BLaER1 treated with 17β-estradiol and CSF1 and Interleukin-3, amounts not matched to agents 10 nM and 100 nM (cell line): Measurements from ENCODE around the gene TPSB2.
A peak's percentile ranks its signal among the peaks of the same experiment; 100 is the strongest.
"Not testable (repeated sequence)": the region's sequence is repeated elsewhere in the genome, so short reads cannot be mapped to it uniquely, and the experiment has no call there.

ENCODE experiments used
- H3K27ac ChIP-seq, 11 experiments: shearing (Covaris generic); formaldehyde crosslinking; 2 replicates each; pipeline ENCODE4 v1.8.1; 2022
- H3K27me3 ChIP-seq, 11 experiments: shearing (Covaris generic); formaldehyde crosslinking; 2 replicates each; pipeline ENCODE4 v1.8.1; 2022
- H3K36me3 ChIP-seq, 11 experiments: shearing (Covaris generic); formaldehyde crosslinking; 2 replicates each; pipeline ENCODE4 v1.8.1; 2022
- H3K4me1 ChIP-seq, 10 experiments: shearing (Covaris generic); formaldehyde crosslinking; 2 replicates each; pipeline ENCODE4 v1.8.1; 2022
- H3K4me2 ChIP-seq, 11 experiments: shearing (Covaris generic); formaldehyde crosslinking; 2 replicates each; pipeline ENCODE4 v1.8.1; 2022
- H3K4me3 ChIP-seq, 10 experiments: shearing (Covaris generic); formaldehyde crosslinking; 2 replicates each; pipeline ENCODE4 v1.8.1; 2022
- H3K9ac ChIP-seq, 11 experiments: shearing (Covaris generic); formaldehyde crosslinking; 2 replicates each; pipeline ENCODE4 v1.8.1; 2022
- H3K9me3 ChIP-seq, 11 experiments: shearing (Covaris generic); formaldehyde crosslinking; replicated peaks in 1 of 11; 2 replicates each; pipeline ENCODE4 v1.8.1; 2022
- H4K20me1 ChIP-seq, 11 experiments: shearing (Covaris generic); formaldehyde crosslinking; 2 replicates each; pipeline ENCODE4 v1.8.1; 2022
- Cebpa-rat ChIP-seq, 11 experiments: shearing (Covaris generic); IDR thresholded peaks; 2 replicates each; pipeline ENCODE4 v1.8.1; 2022

The TPSB2 gene

DNA sequence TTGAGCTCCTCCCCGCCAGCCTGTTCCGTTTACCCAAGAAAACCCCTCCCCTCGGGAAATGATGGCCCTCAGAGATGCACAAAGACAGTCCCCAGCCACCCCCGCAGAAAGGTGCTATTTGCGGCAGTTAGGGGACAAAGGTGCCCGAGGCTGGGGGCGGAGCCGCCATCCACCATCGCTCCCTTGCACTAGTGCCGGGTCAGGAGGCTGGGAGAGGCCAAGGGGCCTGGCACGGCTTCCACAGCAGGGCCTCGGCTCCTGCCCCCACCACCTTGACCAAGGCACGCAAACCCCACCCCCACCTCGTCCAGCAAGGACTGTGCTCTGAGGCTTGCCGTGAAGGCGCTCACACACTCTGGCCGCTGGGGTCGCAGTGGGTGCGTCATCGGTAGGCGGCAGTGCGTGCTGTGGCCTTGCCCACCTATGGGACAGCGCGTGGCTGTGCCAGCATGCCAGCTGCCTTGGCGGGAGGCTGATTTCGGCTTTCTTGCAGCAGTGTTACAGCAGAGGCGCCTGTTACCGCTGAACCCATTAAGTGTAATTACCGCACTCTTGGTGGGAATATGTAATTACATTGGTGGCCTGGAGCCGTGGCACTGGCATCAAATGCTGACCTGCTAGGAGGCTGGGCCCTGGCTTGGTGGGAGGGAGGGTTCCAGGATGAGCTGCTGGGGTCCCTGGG lies 36.7 kb downstream of the TPSB2 start:
- Histone ChIP-seq H3K27ac (no peak overlapping the region), H3K4me1 (peaks cover 0 to 60% (median 30%) of the 10 kb centered on the region in 10 experiments; a peak in 17 of 20 replicates), H3K4me2 (peak overlapping the region in 5 of 11 experiments; percentile 6 to 31 (median 29); a peak in 6 of 22 replicates), H3K36me3 (no peaks in the 10 kb centered on the region), H3K9me3 (no peaks in the 10 kb centered on the region), H3K9ac (no peak overlapping the region), H4K20me1 (peaks cover 0 to 96% (median 85%) of the 10 kb centered on the region in 11 experiments; a peak in 20 of 22 replicates), H3K27me3 (0 out of 22 replicates have a peak, but pooled peaks cover 0 to 4% (median 0%) of the 10 kb centered on the region in 11 experiments), H3K4me3 (no peak overlapping the region)
- no peak for TF ChIP-seq Cebpa-rat (IDR thresholded peaks at IDR 0.05)

DNA sequence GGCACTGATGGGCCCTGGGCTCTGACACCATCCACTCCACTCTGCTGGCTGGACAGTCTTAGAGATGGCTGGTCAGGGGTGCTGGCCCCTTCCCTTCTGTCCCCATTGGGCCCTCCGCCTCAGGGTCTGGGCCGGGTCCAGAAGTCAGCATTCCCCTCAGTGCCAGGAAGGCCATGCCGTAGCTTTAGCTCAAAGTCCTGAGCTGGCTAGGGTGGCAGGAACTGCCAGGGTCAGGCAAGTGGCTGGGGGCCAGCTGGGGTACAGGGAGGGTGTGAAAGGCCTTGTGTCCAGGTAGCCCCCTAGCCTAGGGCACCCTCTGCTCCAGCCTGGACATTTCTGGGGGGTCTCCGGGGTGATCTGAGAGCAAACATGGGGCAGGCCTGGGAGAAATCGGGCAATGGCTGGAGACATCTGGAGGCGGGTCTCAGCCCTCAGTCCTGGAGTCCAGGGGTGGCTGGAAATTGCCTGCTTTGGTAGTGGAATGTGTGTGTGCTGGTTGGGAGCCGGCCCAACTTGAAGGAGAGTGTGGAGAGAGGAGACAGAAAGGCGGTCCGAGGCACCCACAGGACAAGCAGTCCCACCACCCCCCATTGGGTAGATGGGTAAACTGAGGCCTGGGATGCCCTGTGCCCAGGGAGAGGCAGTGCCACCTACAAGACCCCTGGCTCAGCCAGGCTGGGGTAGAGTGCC lies 37.5 kb downstream of the TPSB2 start:
- H3K27me3 ChIP-seq: peaks cover 0 to 6% (median 0%) of the 10 kb centered on the region in 11 experiments; a peak in 2 of 22 replicates
- no peak for TF ChIP-seq Cebpa-rat (IDR thresholded peaks at IDR 0.05)
- H4K20me1 ChIP-seq: peaks cover 0 to 96% (median 85%) of the 10 kb centered on the region in 11 experiments; a peak in 20 of 22 replicates
- no peaks in the 10 kb centered on the region for H3K36me3 ChIP-seq
- H3K4me3 ChIP-seq: no peak overlapping the region
- H3K27ac ChIP-seq: no peak overlapping the region
- peak overlapping the region in 4 of 11 experiments; percentile 24 to 31 (median 30); a peak in 5 of 22 replicates for H3K4me2 ChIP-seq
- no peak overlapping the region for H3K9ac ChIP-seq
- peaks cover 0 to 68% (median 33%) of the 10 kb centered on the region in 10 experiments; a peak in 17 of 20 replicates for H3K4me1 ChIP-seq
- H3K9me3 ChIP-seq: no peaks in the 10 kb centered on the region

DNA sequence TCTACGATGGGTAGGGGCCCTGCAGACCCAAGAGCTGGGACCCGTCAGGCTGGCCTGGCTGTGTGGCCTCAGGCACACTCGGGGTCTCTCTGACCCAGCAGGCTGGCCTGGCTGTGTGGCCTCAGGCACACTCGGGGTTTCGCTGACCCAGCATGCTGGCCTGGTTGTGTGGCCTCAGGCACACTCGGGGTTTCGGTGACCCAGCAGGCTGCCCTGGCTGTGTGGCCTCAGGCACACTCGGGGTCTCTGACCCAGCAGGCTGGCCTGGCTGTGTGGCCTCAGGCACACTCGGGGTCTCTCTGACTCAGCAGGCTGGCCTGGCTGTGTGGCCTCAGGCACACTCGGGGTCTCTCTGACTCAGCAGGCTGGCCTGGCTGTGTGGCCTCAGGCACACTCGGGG lies 39.2 kb downstream of the TPSB2 start:
- not testable (repeated sequence) for H3K36me3 ChIP-seq, H3K27ac ChIP-seq, H3K9me3 ChIP-seq, H3K27me3 ChIP-seq, H3K4me3 ChIP-seq, H3K9ac ChIP-seq
- Histone ChIP-seq H3K4me1 (peaks cover 0 to 64% (median 37%) of the 10 kb centered on the region in 10 experiments; a peak in 16 of 20 replicates), H4K20me1 (peaks cover 0 to 94% (median 83%) of the 10 kb centered on the region in 11 experiments; a peak in 20 of 22 replicates), H3K4me2 (peak overlapping the region in 2 of 11 experiments; percentile 7 to 18; a peak in 1 of 22 replicates)

DNA sequence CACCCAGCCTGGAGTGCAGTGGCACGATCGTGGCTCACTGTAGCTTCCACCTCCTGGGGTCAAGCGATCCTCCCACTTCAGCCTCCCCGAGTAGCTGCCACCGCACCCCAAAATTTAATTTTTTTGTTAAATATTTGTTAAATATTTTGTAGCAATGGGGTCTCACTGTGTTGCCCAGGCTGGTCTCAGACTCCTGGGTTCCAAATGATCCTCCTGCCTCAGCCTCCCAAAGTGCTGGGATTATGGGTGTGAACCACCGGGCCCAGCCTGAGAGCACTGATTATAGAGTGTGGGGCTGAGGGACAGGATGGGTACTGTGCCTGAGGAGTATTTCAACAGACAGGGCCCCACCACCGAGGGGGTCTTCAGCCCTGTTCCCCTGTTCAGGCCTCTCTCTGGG lies 40.5 kb downstream of the TPSB2 start:
- TF ChIP-seq Cebpa-rat (IDR thresholded peaks at IDR 0.05): no peak
- peaks cover 0 to 93% (median 78%) of the 10 kb centered on the region in 11 experiments; a peak in 20 of 22 replicates for H4K20me1 ChIP-seq
- H3K36me3 ChIP-seq: no peaks in the 10 kb centered on the region
- H3K4me3 ChIP-seq: no peak overlapping the region
- no peaks in the 10 kb centered on the region for H3K9me3 ChIP-seq
- peaks cover 0 to 9% (median 0%) of the 10 kb centered on the region in 11 experiments; a peak in 2 of 22 replicates for H3K27me3 ChIP-seq
- H3K4me2 ChIP-seq: peak overlapping the region in 7 of 11 experiments; percentile 40 to 70 (median 62); a peak in 14 of 22 replicates
- H3K4me1 ChIP-seq: peaks cover 0 to 64% (median 38%) of the 10 kb centered on the region in 10 experiments; a peak in 16 of 20 replicates
- H3K27ac ChIP-seq: no peak overlapping the region
- no peak overlapping the region for H3K9ac ChIP-seq

DNA sequence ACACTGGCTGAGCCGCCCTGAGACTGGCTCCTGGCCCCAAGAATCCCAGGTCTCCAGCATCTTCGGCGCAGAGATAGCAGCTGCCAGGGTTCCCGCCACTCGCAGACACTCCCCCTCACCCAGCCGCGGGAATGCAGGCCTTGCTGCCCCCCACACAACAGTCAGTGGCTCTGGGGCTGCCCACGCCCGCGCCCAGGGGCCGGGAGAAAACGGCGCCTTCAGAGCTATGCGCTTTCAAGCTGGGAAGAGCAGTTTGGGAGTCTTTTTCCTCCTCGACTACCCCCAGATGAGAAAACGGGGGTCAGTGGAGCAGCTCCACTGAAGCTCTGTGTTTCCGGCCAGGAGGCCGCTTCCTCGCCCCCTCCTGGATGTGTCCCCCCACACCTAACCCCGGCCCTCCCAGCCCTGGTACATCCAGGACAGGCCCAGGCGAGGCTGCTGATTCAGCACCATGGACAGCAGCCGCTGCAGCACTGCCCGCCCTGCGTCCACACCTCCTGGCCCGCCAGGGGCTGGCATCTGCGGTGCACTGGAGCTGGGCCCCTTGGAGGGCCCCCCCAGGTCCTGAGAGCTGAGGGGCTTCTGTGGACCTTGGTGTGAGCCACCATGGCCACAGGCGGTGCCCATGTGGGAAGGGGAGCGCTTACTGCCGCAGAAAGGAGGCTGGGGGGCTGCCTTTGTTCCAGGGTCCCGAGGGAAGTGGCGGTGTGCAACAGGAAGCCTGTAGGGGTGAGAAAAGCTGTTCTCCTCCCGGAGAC lies 41.4 kb downstream of the TPSB2 start:
- H3K4me3 ChIP-seq: no peak overlapping the region
- H3K9me3 ChIP-seq: no peaks in the 10 kb centered on the region
- no peaks in the 10 kb centered on the region for H3K36me3 ChIP-seq
- no peak overlapping the region for H3K27ac ChIP-seq
- peaks cover 0 to 9% (median 0%) of the 10 kb centered on the region in 11 experiments; a peak in 4 of 22 replicates for H3K27me3 ChIP-seq
- TF ChIP-seq Cebpa-rat (IDR thresholded peaks at IDR 0.05): no peak
- peaks cover 7 to 68% (median 45%) of the 10 kb centered on the region in 10 experiments for H3K4me1 ChIP-seq
- peaks cover 0 to 93% (median 78%) of the 10 kb centered on the region in 11 experiments; a peak in 20 of 22 replicates for H4K20me1 ChIP-seq
- H3K4me2 ChIP-seq: peak overlapping the region in 9 of 11 experiments; percentile 40 to 70 (median 51); a peak in 17 of 22 replicates
- no peak overlapping the region for H3K9ac ChIP-seq

DNA sequence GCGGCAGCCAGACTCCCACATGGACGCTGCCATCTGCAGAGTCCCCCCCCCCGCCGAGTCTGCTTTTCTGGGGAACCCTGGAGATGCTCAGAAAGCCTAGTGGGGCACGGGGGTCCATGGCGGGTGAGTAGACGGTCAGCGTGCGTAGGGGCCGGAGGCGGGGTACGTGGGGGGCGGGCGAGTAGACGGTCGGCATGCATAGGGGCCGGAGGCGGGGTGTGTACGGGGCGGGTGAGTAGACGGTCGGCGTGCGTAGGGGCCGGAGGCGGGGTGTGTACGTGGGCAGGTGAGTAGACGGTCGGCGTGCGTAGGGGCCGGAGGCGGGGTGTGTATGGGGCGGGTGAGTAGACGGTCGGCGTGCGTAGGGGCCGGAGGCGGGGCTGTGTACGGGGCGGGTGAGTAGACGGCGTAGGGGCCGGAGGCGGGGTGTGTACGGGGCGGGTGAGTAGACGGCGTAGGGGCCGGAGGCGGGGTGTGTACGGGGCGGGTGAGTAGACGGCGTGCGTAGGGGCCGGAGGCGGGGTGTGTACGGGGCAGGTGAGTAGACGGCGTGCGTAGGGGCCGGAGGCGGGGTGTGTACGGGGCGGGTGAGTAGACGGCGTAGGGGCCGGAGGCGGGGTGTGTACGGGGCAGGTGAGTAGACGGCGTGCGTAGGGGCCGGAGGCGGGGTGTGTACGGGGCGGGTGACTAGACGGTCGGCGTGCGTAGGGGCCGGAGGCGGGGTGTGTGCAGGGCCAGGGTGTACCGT lies 44.4 kb downstream of the TPSB2 start:
- H3K36me3 ChIP-seq, H3K4me2 ChIP-seq, H3K9ac ChIP-seq, H3K9me3 ChIP-seq, H3K4me3 ChIP-seq, H3K27ac ChIP-seq: not testable (repeated sequence)
- Histone ChIP-seq H3K4me1 (peaks cover 32 to 82% (median 64%) of the 10 kb centered on the region in 10 experiments), H4K20me1 (peaks cover 0 to 94% (median 85%) of the 10 kb centered on the region in 11 experiments; a peak in 20 of 22 replicates), H3K27me3 (peaks cover 0 to 23% (median 6%) of the 10 kb centered on the region in 11 experiments; a peak in 11 of 22 replicates)

DNA sequence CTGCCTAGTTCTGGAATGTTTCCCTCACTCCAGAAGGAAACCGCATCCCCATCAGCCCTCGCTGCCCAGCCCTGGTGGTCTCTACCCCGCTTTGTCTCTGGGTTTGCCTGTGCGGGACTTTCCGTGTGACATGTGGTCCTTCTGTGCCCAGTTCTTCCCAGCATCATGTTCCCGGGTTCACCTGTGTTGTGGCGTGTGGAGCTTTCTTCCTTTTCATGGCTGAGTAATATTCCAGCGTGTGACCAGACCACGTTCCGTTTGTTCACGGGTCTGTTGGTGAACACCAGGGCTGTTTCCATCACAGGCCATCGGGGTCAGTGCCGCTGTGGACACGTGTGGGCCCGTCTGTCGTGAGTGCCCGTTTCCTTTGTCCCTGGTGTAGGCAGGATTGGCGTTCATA lies 45.0 kb downstream of the TPSB2 start:
- Histone ChIP-seq H3K27me3 (peaks cover 0 to 29% (median 6%) of the 10 kb centered on the region in 11 experiments; a peak in 11 of 22 replicates), H3K4me1 (peaks cover 32 to 77% (median 62%) of the 10 kb centered on the region in 10 experiments), H4K20me1 (peaks cover 0 to 94% (median 84%) of the 10 kb centered on the region in 11 experiments; a peak in 20 of 22 replicates), H3K4me3 (no peak overlapping the region), H3K4me2 (no peak overlapping the region), H3K9ac (no peak overlapping the region), H3K9me3 (no peaks in the 10 kb centered on the region), H3K36me3 (no peaks in the 10 kb centered on the region), H3K27ac (no peak overlapping the region)
- no peak for TF ChIP-seq Cebpa-rat (IDR thresholded peaks at IDR 0.05)
